DMS53 treated with DMSO at 0.1 percent for 48 hours (cell line): Measurements from ENCODE around the gene FGD3.

ENCODE experiments used
- DNase-seq: peaks from one replicate; lab custom pipeline; 2025; ENCODE audit not compliant: unreplicated experiment; lab: John Stamatoyannopoulos, UW

Gene FGD3

GRCh38 chr9:93071464-93071863 is 124.1 kb downstream of the FGD3 start:
- DNase-seq = no peak

GRCh38 chr9:93072383-93072795 is 125.1 kb downstream of the FGD3 start:
- no peak for DNase-seq

- no peak for DNase-seq
These were observed 128.9 kb downstream of the FGD3 start for GRCh38 chr9:93076101-93076791.

- DNase-seq = no peak
These were observed 129.4 kb downstream of the FGD3 start for GRCh38 chr9:93076792-93077128.

- no peak for DNase-seq
These were observed 130.0 kb downstream of the FGD3 start for GRCh38 chr9:93077367-93077766.

GRCh38 chr9:93077811-93078210 is 130.5 kb downstream of the FGD3 start:
- no peak for DNase-seq

GRCh38 chr9:93079371-93079770 is 132.0 kb downstream of the FGD3 start:
- no peak for DNase-seq

- no peak for DNase-seq
These were observed 133.1 kb downstream of the FGD3 start for GRCh38 chr9:93080406-93080805.

GRCh38 chr9:93081081-93081529 is 133.8 kb downstream of the FGD3 start:
- DNase-seq = no peak

GRCh38 chr9:93081931-93082330 is 134.6 kb downstream of the FGD3 start:
- no peak for DNase-seq

- DNase-seq = no peak
These were observed 135.6 kb downstream of the FGD3 start for GRCh38 chr9:93082841-93083411.

GRCh38 chr9:93083592-93084470 is 136.5 kb downstream of the FGD3 start:
- DNase-seq = no peak

GRCh38 chr9:93084471-93084881 is 137.2 kb downstream of the FGD3 start:
- no peak for DNase-seq

- DNase-seq = no peak
These were observed 138.4 kb downstream of the FGD3 start for GRCh38 chr9:93085676-93086075.
